Omental fat pad (tissue), 4 donors: ENCODE data around the gene GMDS. TPM values are rescaled to one million over a fixed set of nuclear protein-coding genes. Genes with fewer than 3 reads are reported as not detected.

ENCODE experiments used
- ATAC-seq: fragments of 150-250 bp; one replicate; pipeline ENCODE4 v1.9.1; 2016; ENCODE audit warnings: mild to moderate bottlenecking, moderate library complexity; ENCODE audit not compliant: low FRiP score
- DNase-seq: peaks from one replicate; pipeline ENCODE4 v3.0.0-alpha.2; 2019; ENCODE audit warnings: low spot score
- CTCF ChIP-seq, 3 donors: fragments of 450-650 bp; IDR thresholded peaks; one replicate each; pipeline ENCODE4 v1.5.1; 2016 to 2017; ENCODE audit warnings: antibody characterized with exemption in 3 of 3, mild to moderate bottlenecking in 3 of 3, moderate library complexity in 2 of 3
- total RNA-seq, 4 donors: library from RNA; depleted of rRNA; stranded (reverse); fragments of >200 nt; gene quantifications; one replicate each; pipeline ENCODE4 v1.1.0, GENCODE V29; 2016

The GMDS gene
- total RNA-seq, 4 donors from 2014 or later, result 5.6 to 20.6 (median 10.7) TPM

GRCh38 chr6:2081155-2082138, 164.0 kb downstream of the GMDS start:
- DNase-seq (no peak), ATAC-seq (no peak)
- no peak for TF ChIP-seq CTCF (IDR thresholded peaks at IDR 0.05)

GRCh38 chr6:2078888-2079287, 166.5 kb downstream of the GMDS start:
- ATAC-seq, result no peak

GRCh38 chr6:2077826-2078225, 167.6 kb downstream of the GMDS start:
- DNase-seq (no peak), ATAC-seq (no peak)
- TF ChIP-seq CTCF (IDR thresholded peaks at IDR 0.05), result no peak

More at GRCh38 chr6:2078888-2079287, 166.5 kb downstream of the GMDS start:
- no peak for DNase-seq
- TF ChIP-seq CTCF (IDR thresholded peaks at IDR 0.05), result no peak

- TF ChIP-seq CTCF (IDR thresholded peaks at IDR 0.05), result no peak
- DNase-seq (no peak), ATAC-seq (no peak)
These were observed 171.9 kb downstream of the GMDS start for GRCh38 chr6:2073476-2073875.

- DNase-seq (no peak), ATAC-seq (no peak)
- TF ChIP-seq CTCF (IDR thresholded peaks at IDR 0.05), result no peak
These were observed 173.0 kb downstream of the GMDS start for GRCh38 chr6:2072453-2072852.

GRCh38 chr6:2063547-2063946, 181.9 kb downstream of the GMDS start:
- ATAC-seq (no peak), DNase-seq (no peak)
- no peak for TF ChIP-seq CTCF (IDR thresholded peaks at IDR 0.05)

- no peak for DNase-seq
- no peak for TF ChIP-seq CTCF (IDR thresholded peaks at IDR 0.05)
- no peak for ATAC-seq
These were observed 183.5 kb downstream of the GMDS start for GRCh38 chr6:2061880-2062279.
